Stimulated activated CD8-positive, alpha-beta memory T cell treated with anti-CD3 and anti-CD28 coated beads, Interleukin-7, amount 100 ng/mL, for 48 hours (primary cell): Measurements from ENCODE around the gene ZDHHC11B.
"Not testable (repeated sequence)": the region's sequence is repeated elsewhere in the genome, so short reads cannot be mapped to it uniquely, and the experiment has no call there.

ENCODE experiments used
- DNase-seq, 2 donors: peaks; one replicate each; pipeline ENCODE4 v3.0.0-alpha.2; 2020; ENCODE audit warnings: low read depth in 1 of 2; ENCODE audit errors: extremely low read depth in 1 of 2

Gene ZDHHC11B

GRCh38 chr5:723309-723708 lies 61.2 kb downstream of the ZDHHC11B start:
- DNase-seq, result not testable (repeated sequence)

- DNase-seq, result not testable (repeated sequence)
Measured at GRCh38 chr5:719379-719778, 65.2 kb downstream of the ZDHHC11B start.

- no peak for DNase-seq
Measured at GRCh38 chr5:717143-717542, 67.4 kb downstream of the ZDHHC11B start.

- not testable (repeated sequence) for DNase-seq
Measured at GRCh38 chr5:716740-717139, 67.8 kb downstream of the ZDHHC11B start.

GRCh38 chr5:715636-716035 lies 68.9 kb downstream of the ZDHHC11B start:
- not testable (repeated sequence) for DNase-seq

GRCh38 chr5:714215-715118 lies 70.1 kb downstream of the ZDHHC11B start:
- DNase-seq, result not testable (repeated sequence)

GRCh38 chr5:713686-714085 lies 70.8 kb downstream of the ZDHHC11B start:
- not testable (repeated sequence) for DNase-seq

- not testable (repeated sequence) for DNase-seq
Measured at GRCh38 chr5:708848-709517, 75.5 kb downstream of the ZDHHC11B start.

- DNase-seq, result not testable (repeated sequence)
Measured at GRCh38 chr5:708374-708773, 76.2 kb downstream of the ZDHHC11B start.

GRCh38 chr5:706127-706526 lies 78.4 kb downstream of the ZDHHC11B start:
- not testable (repeated sequence) for DNase-seq

GRCh38 chr5:696753-697702 lies 87.5 kb downstream of the ZDHHC11B start:
- DNase-seq, result not testable (repeated sequence)

GRCh38 chr5:696191-696590 lies 88.3 kb downstream of the ZDHHC11B start:
- not testable (repeated sequence) for DNase-seq

- DNase-seq, result not testable (repeated sequence)
Measured at GRCh38 chr5:695475-695874, 89.1 kb downstream of the ZDHHC11B start.

- DNase-seq, result not testable (repeated sequence)
Measured at GRCh38 chr5:694042-694431, 90.5 kb downstream of the ZDHHC11B start.

GRCh38 chr5:693271-694041 lies 91.1 kb downstream of the ZDHHC11B start, which contains the start of gene TPPP:
Gene TPPP (minus strand): TSS chr5:693352. CDS start chr5:678060, 15,292 bp downstream.
- peak; percentile 48 to 49 for DNase-seq

- not testable (repeated sequence) for DNase-seq
Measured at GRCh38 chr5:692529-693041, 91.9 kb downstream of the ZDHHC11B start.

GRCh38 chr5:691817-692528 lies 92.6 kb downstream of the ZDHHC11B start:
- DNase-seq, result no peak

GRCh38 chr5:691049-691448 lies 93.5 kb downstream of the ZDHHC11B start:
- not testable (repeated sequence) for DNase-seq

GRCh38 chr5:690293-690692 lies 94.2 kb downstream of the ZDHHC11B start:
- DNase-seq, result not testable (repeated sequence)
